HepG2 (cell line): ENCODE results near the gene RNPEPL1. TPM values are rescaled to one million over a fixed set of nuclear protein-coding genes. Genes with fewer than 3 reads are reported as not detected.

Experiments used
- FOXP1 ChIP-seq, 2 experiments: fragments of 450-650 bp in 1 of 2; IDR thresholded peaks; 2 replicates each; pipeline ENCODE4 v1.6.1; 2017 to 2018; ENCODE audit warnings: antibody characterized with exemption in 1 of 2
- GLI4 ChIP-seq: sonication (generic); formaldehyde crosslinking; IDR thresholded peaks from 2 replicates; pipeline ENCODE4 v1.5.1; 2020; ENCODE audit warnings: missing genetic modification reagents, mild to moderate bottlenecking, moderate library complexity, borderline replicate concordance
- ISX ChIP-seq: sonication (generic); formaldehyde crosslinking; conservative IDR thresholded peaks from 2 replicates; pipeline ENCODE4 v1.5.0; 2020; ENCODE audit warnings: missing genetic modification reagents
- JARID2 ChIP-seq: sonication (generic); formaldehyde crosslinking; IDR thresholded peaks from 2 replicates; pipeline ENCODE4 v1.8.1; 2023; ENCODE audit warnings: missing genetic modification reagents, inconsistent platforms; ENCODE audit not compliant: insufficient replicate concordance
- JUNB ChIP-seq: sonication (generic); formaldehyde crosslinking; IDR thresholded peaks from 2 replicates; pipeline ENCODE4 v1.8.0; 2022; ENCODE audit warnings: missing genetic modification reagents, mild to moderate bottlenecking, borderline replicate concordance
- KDM4B ChIP-seq: sonication (generic); formaldehyde crosslinking; IDR thresholded peaks from 2 replicates; pipeline ENCODE4 v1.4.0; 2020; ENCODE audit warnings: missing genetic modification reagents
- KDM5A ChIP-seq: fragments of 200-600 bp; sonication (generic); IDR thresholded peaks from 2 replicates; pipeline ENCODE4 v1.7.0; 2018; ENCODE audit warnings: antibody characterized with exemption, mild to moderate bottlenecking, low read length, borderline replicate concordance
- MATR3 ChIP-seq: sonication (generic); formaldehyde crosslinking; IDR thresholded peaks from 2 replicates; pipeline ENCODE4 v1.4.0; 2020; ENCODE audit warnings: missing genetic modification reagents
- MBNL3 ChIP-seq: fragments of 250-450 bp; sonication (Bioruptor Pico); conservative IDR thresholded peaks from 2 replicates; pipeline ENCODE4 v1.8.0; 2022; ENCODE audit warnings: mild to moderate bottlenecking, inconsistent platforms
- MIER2 ChIP-seq: IDR thresholded peaks from 2 replicates; pipeline ENCODE4 v1.6.1; 2016; ENCODE audit warnings: missing biosample characterization, missing genetic modification reagents
- PCBP2 ChIP-seq: fragments of 200-400 bp; formaldehyde crosslinking; optimal IDR thresholded peaks from 2 replicates; pipeline ENCODE3; 2018; ENCODE audit warnings: low read length, low read depth; ENCODE audit not compliant: poor library complexity, severe bottlenecking
- PHF21A ChIP-seq: sonication (generic); formaldehyde crosslinking; IDR thresholded peaks from 2 replicates; pipeline ENCODE4 v1.5.0; 2020; ENCODE audit warnings: mild to moderate bottlenecking, missing genetic modification reagents
- RARA ChIP-seq: IDR thresholded peaks from 2 replicates; pipeline ENCODE4 v1.6.1; 2016; ENCODE audit warnings: missing genetic modification reagents, missing compliant biosample characterization
- RXRA ChIP-seq: sonication (generic); formaldehyde crosslinking; IDR thresholded peaks from 2 replicates; pipeline ENCODE4 v1.5.1; 2020; ENCODE audit warnings: missing genetic modification reagents
- XBP1 ChIP-seq: sonication (generic); formaldehyde crosslinking; IDR thresholded peaks from 2 replicates; pipeline ENCODE4 v1.5.0; 2020; ENCODE audit warnings: missing genetic modification reagents
- ZBTB20 ChIP-seq: sonication (generic); formaldehyde crosslinking; IDR thresholded peaks from 2 replicates; pipeline ENCODE4 v1.8.1; 2023; ENCODE audit warnings: missing genetic modification reagents, low read depth, mild to moderate bottlenecking, borderline replicate concordance
- ZKSCAN5 ChIP-seq: sonication (generic); formaldehyde crosslinking; IDR thresholded peaks from 2 replicates; pipeline ENCODE4 v1.5.1; 2020; ENCODE audit warnings: mild to moderate bottlenecking, missing genetic modification reagents
- ZMYM2 ChIP-seq: sonication (generic); formaldehyde crosslinking; IDR thresholded peaks from 2 replicates; pipeline ENCODE4 v1.8.0; 2022; ENCODE audit warnings: mild to moderate bottlenecking, missing genetic modification reagents
- ZNF567 ChIP-seq: sonication (generic); formaldehyde crosslinking; IDR thresholded peaks from 2 replicates; pipeline ENCODE4 v1.8.1; 2023; ENCODE audit warnings: mild to moderate bottlenecking, missing genetic modification reagents, borderline replicate concordance
- ZNF670 ChIP-seq: sonication (generic); formaldehyde crosslinking; IDR thresholded peaks from 2 replicates; pipeline ENCODE4 v1.8.0; 2022; ENCODE audit warnings: mild to moderate bottlenecking, missing genetic modification reagents, borderline replicate concordance
- ZNF674 ChIP-seq: sonication (generic); formaldehyde crosslinking; IDR thresholded peaks from 2 replicates; pipeline ENCODE4 v1.5.0; 2020; ENCODE audit warnings: low read depth, mild to moderate bottlenecking, missing genetic modification reagents
- ZNF777 ChIP-seq: sonication (generic); formaldehyde crosslinking; IDR thresholded peaks from 2 replicates; pipeline ENCODE4 v1.4.0; 2020; ENCODE audit warnings: missing genetic modification reagents
- polyA plus RNA-seq, 8 experiments: library from polyadenylated mRNA; depleted of rRNA in 3 of 8; stranded (reverse) in 7 of 8; unstranded in 1 of 8; fragments of >200 nt; fragmentation: Illumina TruSeq in 4 of 8; extraction: Trizol in 4 of 8; gene quantifications; 2 replicates each; pipeline versions ENCODE4 v1.2.1 to v1.2.3, GENCODE V29; 2011 to 2016; ENCODE audit warnings: low read depth in 4 of 8, missing spikeins in 1 of 8, mixed read lengths in 1 of 8; ENCODE audit not compliant: insufficient read depth in 1 of 8
- total RNA-seq, 5 experiments: library from RNA; depleted of rRNA; stranded (reverse); fragments of >200 nt; fragmentation: Illumina TruSeq; extraction: Trizol; gene quantifications; 2 replicates each; pipeline ENCODE4 v1.2.3, GENCODE V29; 2016; ENCODE audit warnings: low read depth in 1 of 5
- TF ChIP-seq, protein P1 (sequence below): sonication (generic); formaldehyde crosslinking; IDR thresholded peaks from 2 replicates; pipeline ENCODE4 v1.4.0; 2020; ENCODE audit warnings: missing genetic modification reagents, borderline replicate concordance
- TF ChIP-seq, protein P2 (sequence below): sonication (generic); formaldehyde crosslinking; IDR thresholded peaks from 2 replicates; pipeline ENCODE4 v1.5.0; 2020; ENCODE audit warnings: mild to moderate bottlenecking, missing genetic modification reagents, moderate library complexity
- TF ChIP-seq, protein P3 (sequence below): IDR thresholded peaks from 2 replicates; pipeline ENCODE4 v1.6.1; 2016; ENCODE audit warnings: missing compliant biosample characterization, missing genetic modification reagents, borderline replicate concordance

Gene RNPEPL1
- total and polyA plus RNA-seq, 2 of the 13 experiments (the other 11 are each of a cell fraction or from before 2014, with no cell fraction given): 13.0 to 18.0 TPM

DNA sequence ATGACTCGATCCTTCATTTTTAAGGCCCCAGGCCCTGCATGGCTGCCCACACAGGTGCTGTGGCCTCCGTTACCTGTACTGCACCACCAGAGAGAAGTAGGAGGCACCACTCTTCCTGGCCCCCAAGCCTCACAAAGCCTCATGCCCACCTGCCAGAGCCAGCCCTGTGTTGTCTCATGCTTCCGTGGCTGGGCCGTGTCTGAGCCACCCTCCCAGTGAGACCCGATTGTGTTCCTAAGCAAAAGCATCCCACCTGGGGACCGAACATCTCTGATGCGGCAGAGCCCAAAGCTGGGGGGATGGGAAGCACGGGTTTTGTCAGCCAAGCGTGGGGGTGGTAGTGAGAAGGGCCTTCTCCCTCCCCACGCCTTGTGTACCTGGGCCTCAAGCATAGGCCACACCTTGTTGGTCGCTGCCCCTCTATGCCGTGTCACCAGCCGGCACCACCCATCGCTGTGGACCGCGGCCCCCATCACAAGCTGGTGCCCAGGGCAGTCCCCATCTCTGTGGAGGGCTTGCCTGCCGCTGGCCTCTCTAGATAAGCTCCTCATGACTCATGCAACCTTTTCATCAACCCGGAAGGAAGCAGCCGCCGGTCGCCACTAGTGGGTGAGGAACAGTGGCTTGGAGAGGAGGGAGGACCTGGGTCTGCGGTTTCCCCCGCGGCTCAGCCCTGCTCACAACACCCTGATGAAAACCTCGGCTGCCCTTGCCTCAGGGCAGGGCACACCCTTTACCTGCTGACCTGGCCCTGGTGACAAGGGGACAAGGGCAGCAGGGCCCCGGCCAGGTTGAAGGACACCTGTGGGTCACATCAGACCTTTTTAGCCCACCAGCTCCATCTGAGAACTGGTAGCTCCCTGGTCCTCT is 2.7 kb upstream of the RNPEPL1 start (continued):
- TF ChIP-seq PCBP2 (no peak), JARID2 (no peak), ZNF777 (CRISPR knock-in tag) (no peak), ZBTB20 (CRISPR knock-in tag) (no peak), ZKSCAN5 (CRISPR knock-in tag) (no peak), RARA (CRISPR knock-in tag) (peak; percentile 95), XBP1 (no peak), KDM4B (CRISPR knock-in tag) (no peak), ISX (CRISPR knock-in tag) (no peak), FOXP1 (IDR thresholded peaks at IDR 0.05) (no peak), FOXP1 (CRISPR knock-in tag; IDR thresholded peaks at IDR 0.05) (no peak), ZNF670 (peak; percentile 36; the same call in 1 of the 2 replicates), JUNB (CRISPR knock-in tag) (no peak), ZNF674 (CRISPR knock-in tag) (no peak), PHF21A (CRISPR knock-in tag) (peak; percentile 32; the same call in 1 of the 2 replicates), KDM5A (no peak), GLI4 (CRISPR knock-in tag) (no peak; the same call in 1 of the 2 replicates), ZMYM2 (no peak), MIER2 (no peak), MBNL3 (CRISPR knock-in tag) (no peak), ZNF567 (CRISPR knock-in tag) (no peak), RXRA (CRISPR knock-in tag) (peak; percentile 81), MATR3 (CRISPR knock-in tag) (0 out of 2 replicates have a peak, but pooled peaks have one; percentile 38)
- TF ChIP-seq, protein P1, sequence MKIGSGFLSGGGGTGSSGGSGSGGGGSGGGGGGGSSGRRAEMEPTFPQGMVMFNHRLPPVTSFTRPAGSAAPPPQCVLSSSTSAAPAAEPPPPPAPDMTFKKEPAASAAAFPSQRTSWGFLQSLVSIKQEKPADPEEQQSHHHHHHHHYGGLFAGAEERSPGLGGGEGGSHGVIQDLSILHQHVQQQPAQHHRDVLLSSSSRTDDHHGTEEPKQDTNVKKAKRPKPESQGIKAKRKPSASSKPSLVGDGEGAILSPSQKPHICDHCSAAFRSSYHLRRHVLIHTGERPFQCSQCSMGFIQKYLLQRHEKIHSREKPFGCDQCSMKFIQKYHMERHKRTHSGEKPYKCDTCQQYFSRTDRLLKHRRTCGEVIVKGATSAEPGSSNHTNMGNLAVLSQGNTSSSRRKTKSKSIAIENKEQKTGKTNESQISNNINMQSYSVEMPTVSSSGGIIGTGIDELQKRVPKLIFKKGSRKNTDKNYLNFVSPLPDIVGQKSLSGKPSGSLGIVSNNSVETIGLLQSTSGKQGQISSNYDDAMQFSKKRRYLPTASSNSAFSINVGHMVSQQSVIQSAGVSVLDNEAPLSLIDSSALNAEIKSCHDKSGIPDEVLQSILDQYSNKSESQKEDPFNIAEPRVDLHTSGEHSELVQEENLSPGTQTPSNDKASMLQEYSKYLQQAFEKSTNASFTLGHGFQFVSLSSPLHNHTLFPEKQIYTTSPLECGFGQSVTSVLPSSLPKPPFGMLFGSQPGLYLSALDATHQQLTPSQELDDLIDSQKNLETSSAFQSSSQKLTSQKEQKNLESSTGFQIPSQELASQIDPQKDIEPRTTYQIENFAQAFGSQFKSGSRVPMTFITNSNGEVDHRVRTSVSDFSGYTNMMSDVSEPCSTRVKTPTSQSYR: peak; percentile 72; the same call in 1 of the 2 replicates
- TF ChIP-seq, protein P2, sequence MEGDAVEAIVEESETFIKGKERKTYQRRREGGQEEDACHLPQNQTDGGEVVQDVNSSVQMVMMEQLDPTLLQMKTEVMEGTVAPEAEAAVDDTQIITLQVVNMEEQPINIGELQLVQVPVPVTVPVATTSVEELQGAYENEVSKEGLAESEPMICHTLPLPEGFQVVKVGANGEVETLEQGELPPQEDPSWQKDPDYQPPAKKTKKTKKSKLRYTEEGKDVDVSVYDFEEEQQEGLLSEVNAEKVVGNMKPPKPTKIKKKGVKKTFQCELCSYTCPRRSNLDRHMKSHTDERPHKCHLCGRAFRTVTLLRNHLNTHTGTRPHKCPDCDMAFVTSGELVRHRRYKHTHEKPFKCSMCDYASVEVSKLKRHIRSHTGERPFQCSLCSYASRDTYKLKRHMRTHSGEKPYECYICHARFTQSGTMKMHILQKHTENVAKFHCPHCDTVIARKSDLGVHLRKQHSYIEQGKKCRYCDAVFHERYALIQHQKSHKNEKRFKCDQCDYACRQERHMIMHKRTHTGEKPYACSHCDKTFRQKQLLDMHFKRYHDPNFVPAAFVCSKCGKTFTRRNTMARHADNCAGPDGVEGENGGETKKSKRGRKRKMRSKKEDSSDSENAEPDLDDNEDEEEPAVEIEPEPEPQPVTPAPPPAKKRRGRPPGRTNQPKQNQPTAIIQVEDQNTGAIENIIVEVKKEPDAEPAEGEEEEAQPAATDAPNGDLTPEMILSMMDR: no peak; the same call in 1 of the 2 replicates
- TF ChIP-seq, protein P3, sequence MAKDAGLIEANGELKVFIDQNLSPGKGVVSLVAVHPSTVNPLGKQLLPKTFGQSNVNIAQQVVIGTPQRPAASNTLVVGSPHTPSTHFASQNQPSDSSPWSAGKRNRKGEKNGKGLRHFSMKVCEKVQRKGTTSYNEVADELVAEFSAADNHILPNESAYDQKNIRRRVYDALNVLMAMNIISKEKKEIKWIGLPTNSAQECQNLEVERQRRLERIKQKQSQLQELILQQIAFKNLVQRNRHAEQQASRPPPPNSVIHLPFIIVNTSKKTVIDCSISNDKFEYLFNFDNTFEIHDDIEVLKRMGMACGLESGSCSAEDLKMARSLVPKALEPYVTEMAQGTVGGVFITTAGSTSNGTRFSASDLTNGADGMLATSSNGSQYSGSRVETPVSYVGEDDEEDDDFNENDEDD (CRISPR knock-in tag): peak; percentile 30; the same call in 1 of the 2 replicates
